ENCODE measurements around the gene RIN3. TPM values are rescaled to one million over a fixed set of nuclear protein-coding genes. Genes with fewer than 3 reads are reported as not detected.

The RIN3 gene
- total RNA-seq, 1 experiment from 2014 or later, result 2.4 TPM

DNA sequence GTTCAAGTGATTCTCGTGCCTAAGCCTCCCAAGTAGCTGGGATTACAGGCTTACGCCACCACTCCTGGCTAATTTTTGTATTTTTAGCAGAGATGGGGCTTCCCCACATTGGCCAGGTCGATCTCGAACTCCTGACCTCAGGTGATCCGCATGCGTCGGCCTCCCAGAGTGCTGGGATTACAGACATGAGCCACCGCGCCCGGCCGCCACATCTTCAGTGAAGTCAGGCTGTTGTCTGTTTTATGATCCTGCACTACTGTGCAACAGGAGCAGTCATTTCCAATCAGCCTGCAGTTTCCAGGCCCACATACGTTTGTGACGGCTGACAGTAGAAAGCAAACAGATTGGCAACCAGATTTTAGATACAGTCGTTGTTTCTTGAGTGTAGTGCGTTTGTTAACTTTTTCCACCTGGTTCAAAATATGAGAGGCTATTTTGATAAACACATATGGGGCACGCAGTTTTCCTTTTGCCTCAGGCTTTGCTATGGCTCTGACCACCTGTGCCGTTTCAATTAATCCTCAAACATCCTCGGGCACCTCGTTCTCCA, 160.1 kb downstream of the RIN3 start:
- POLR2A ChIA-PET (ENCODE audit: low non-redundant PET), result no interaction called here
- intact Hi-C loops (cut with micrococcal nuclease; ENCODE audit: unreplicated experiment), result no loop called here
- Histone ChIP-seq H3K36me3 (ENCODE audit: insufficient read depth, low read length, poor library complexity, severe bottlenecking) (no peaks in the 10 kb centered on the region), H3K27ac (ENCODE audit: low read depth, low read length, poor library complexity, severe bottlenecking) (no peak overlapping the region), H3K27me3 (replicated peaks; ENCODE audit: insufficient read depth, low read depth, low read length, poor library complexity) (no peaks in the 10 kb centered on the region), H3K9me3 (ENCODE audit: low read depth, low read length, poor library complexity, severe bottlenecking) (no peaks in the 10 kb centered on the region), H3K4me3 (ENCODE audit: low read depth, low read length, poor library complexity, severe bottlenecking) (no peak overlapping the region), H3K4me1 (ENCODE audit: insufficient read depth, low read length, poor library complexity, severe bottlenecking) (no peaks in the 10 kb centered on the region)
- no peak for DNase-seq (ENCODE audit: low spot score)
- TF ChIP-seq, protein P1, sequence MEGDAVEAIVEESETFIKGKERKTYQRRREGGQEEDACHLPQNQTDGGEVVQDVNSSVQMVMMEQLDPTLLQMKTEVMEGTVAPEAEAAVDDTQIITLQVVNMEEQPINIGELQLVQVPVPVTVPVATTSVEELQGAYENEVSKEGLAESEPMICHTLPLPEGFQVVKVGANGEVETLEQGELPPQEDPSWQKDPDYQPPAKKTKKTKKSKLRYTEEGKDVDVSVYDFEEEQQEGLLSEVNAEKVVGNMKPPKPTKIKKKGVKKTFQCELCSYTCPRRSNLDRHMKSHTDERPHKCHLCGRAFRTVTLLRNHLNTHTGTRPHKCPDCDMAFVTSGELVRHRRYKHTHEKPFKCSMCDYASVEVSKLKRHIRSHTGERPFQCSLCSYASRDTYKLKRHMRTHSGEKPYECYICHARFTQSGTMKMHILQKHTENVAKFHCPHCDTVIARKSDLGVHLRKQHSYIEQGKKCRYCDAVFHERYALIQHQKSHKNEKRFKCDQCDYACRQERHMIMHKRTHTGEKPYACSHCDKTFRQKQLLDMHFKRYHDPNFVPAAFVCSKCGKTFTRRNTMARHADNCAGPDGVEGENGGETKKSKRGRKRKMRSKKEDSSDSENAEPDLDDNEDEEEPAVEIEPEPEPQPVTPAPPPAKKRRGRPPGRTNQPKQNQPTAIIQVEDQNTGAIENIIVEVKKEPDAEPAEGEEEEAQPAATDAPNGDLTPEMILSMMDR (conservative IDR thresholded peaks at IDR 0.05; ENCODE audit: low read depth, low read length), result no peak
- no TSS peak for BruUV-seq (replicated peaks)
- CTCF ChIA-PET, result no interaction called here

DNA sequence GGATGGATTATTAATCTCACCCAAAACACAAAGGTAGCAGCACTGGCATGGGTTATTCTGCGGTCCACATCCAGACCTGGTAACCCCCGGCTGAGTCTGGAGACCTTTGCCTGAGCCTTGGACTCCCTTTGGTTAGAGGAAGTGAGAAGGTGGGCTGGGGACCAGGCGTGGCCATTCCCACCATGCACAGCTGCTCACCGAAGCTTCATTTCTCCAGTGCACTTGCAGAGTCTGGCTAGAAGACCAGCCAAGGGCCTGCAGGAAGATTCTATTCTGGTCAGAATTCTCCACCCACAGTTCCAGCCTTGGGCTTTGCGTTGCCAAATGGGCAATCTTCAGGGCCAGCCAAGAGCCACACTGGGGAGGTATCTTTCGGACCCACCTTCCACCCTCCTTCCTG, 161.8 kb downstream of the RIN3 start:
- POLR2A ChIA-PET (ENCODE audit: low non-redundant PET), result no interaction called here

DNA sequence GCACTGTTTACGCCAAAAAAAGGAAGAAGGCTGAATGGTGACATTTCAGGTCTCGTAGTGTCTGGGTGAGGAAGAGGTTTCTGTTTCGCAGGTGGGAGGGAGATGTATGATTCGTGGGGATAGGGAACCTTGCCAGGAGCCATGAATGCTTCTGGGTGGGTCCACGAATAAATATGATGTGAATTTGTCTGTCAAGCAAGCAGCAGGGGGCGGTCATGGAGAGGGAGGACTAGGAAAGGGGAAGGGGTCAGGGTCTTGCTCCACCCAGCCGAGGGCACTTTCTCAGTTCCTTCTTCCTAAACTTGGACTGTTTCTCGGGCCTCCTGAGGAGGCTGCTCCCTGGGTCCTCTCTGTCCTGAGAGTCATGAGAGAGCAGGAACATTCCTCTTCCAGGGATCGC, 162.4 kb downstream of the RIN3 start:
- ChIA-PET POLR2A (ENCODE audit: low non-redundant PET) (no interaction called here), CTCF (no interaction called here)
- no peak overlapping the region for H3K27ac ChIP-seq (ENCODE audit: low read depth, low read length, poor library complexity, severe bottlenecking)
- no peak for DNase-seq (ENCODE audit: low spot score)
- intact Hi-C loops (cut with micrococcal nuclease; ENCODE audit: unreplicated experiment), result no loop called here
- BruUV-seq (replicated peaks), result no TSS peak
- TF ChIP-seq, protein P1 (conservative IDR thresholded peaks at IDR 0.05; ENCODE audit: low read depth, low read length), result no peak
- TF ChIP-seq EZH2 (IDR thresholded peaks at IDR 0.05; ENCODE audit: borderline replicate concordance, low read depth, low read length, poor library complexity, severe bottlenecking), result no peak
- H3K36me3 ChIP-seq (ENCODE audit: insufficient read depth, low read length, poor library complexity, severe bottlenecking), result no peaks in the 10 kb centered on the region
- H3K27me3 ChIP-seq (replicated peaks; ENCODE audit: insufficient read depth, low read depth, low read length, poor library complexity), result no peaks in the 10 kb centered on the region
- no peaks in the 10 kb centered on the region for H3K9me3 ChIP-seq (ENCODE audit: low read depth, low read length, poor library complexity, severe bottlenecking)
- no peak overlapping the region for H3K4me3 ChIP-seq (ENCODE audit: low read depth, low read length, poor library complexity, severe bottlenecking)
- H3K4me1 ChIP-seq (ENCODE audit: insufficient read depth, low read length, poor library complexity, severe bottlenecking), result no peaks in the 10 kb centered on the region

More for the DNA sequence above, 161.8 kb downstream of the RIN3 start:
- H3K9me3 ChIP-seq (ENCODE audit: low read depth, low read length, poor library complexity, severe bottlenecking), result no peaks in the 10 kb centered on the region
- no peaks in the 10 kb centered on the region for H3K27me3 ChIP-seq (replicated peaks; ENCODE audit: insufficient read depth, low read depth, low read length, poor library complexity)
- no peak for TF ChIP-seq EZH2 (IDR thresholded peaks at IDR 0.05; ENCODE audit: borderline replicate concordance, low read depth, low read length, poor library complexity, severe bottlenecking)
- TF ChIP-seq, protein P1 (conservative IDR thresholded peaks at IDR 0.05; ENCODE audit: low read depth, low read length), result no peak
- no peaks in the 10 kb centered on the region for H3K36me3 ChIP-seq (ENCODE audit: insufficient read depth, low read length, poor library complexity, severe bottlenecking)
- no TSS peak for BruUV-seq (replicated peaks)
- CTCF ChIA-PET, result no interaction called here
- no peak overlapping the region for H3K27ac ChIP-seq (ENCODE audit: low read depth, low read length, poor library complexity, severe bottlenecking)
- H3K4me1 ChIP-seq (ENCODE audit: insufficient read depth, low read length, poor library complexity, severe bottlenecking), result no peaks in the 10 kb centered on the region
- H3K4me3 ChIP-seq (ENCODE audit: low read depth, low read length, poor library complexity, severe bottlenecking), result no peak overlapping the region
- intact Hi-C loops (cut with micrococcal nuclease; ENCODE audit: unreplicated experiment), result no loop called here
- no peak for DNase-seq (ENCODE audit: low spot score)
